Activated naive CD4-positive, alpha-beta T cell (primary cell): Measurements from ENCODE around the gene EEF1G.
A peak's percentile ranks its signal among the peaks of the same experiment; 100 is the strongest.
"Not testable (repeated sequence)": the region's sequence is repeated elsewhere in the genome, so short reads cannot be mapped to it uniquely, and the experiment has no call there.

Source experiments
- DNase-seq, 4 experiments: peaks; one replicate each; lab custom pipeline; 2025; lab: John Stamatoyannopoulos, UW

Gene EEF1G

DNA sequence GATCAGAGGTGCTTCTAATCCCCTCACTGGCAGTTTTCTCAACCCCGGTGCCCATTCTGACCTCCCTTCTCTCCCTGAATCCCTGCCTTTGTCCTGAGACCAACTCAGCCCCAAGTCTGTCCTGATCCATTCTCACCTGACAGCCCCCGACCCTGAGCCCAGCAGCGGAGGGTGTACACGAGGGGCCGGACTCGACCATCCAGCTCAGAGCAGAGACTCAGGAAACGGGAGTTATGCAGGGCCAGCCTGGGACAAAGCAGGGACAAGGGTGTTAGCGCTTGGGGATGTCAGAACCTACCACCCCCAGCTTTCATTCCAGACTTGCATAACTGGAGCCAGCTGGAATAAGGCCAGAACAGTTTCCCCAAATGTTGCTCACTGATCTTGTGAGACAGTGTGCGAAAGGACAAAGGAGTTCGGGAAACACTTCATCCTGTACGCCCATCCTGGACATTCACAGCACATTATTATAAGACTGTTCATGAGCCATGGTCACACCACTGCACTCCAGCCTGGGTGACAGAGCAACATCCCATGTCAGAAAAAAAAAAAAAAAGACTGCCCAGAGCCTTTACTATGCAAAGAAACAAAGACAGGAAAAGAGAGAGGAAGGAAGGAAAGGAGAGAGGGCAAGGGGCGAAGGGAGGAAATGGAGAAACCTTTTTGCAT lies 3.5 kb upstream of the EEF1G start:
- no peak for DNase-seq

DNA sequence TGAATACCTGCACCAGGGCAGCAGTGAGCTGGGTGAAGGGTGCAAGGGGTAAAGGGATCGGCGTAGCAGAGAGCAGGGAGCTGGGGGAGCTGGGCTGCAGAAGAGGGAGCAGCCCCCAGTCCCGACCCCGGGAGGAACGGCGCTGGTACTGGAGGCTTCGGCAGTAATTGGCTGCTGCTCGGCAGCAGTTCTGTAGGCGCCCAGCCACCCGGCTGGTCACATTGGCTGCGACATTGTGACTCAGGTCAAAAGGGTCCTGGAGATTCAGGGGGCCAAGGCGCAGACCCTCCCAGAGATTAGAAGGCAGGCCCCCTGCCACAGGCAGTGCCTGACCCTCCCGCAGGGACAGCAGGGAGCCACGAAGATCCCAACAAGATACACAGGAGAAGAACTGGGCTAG lies 2.1 kb upstream of the EEF1G start:
- no peak for DNase-seq

DNA sequence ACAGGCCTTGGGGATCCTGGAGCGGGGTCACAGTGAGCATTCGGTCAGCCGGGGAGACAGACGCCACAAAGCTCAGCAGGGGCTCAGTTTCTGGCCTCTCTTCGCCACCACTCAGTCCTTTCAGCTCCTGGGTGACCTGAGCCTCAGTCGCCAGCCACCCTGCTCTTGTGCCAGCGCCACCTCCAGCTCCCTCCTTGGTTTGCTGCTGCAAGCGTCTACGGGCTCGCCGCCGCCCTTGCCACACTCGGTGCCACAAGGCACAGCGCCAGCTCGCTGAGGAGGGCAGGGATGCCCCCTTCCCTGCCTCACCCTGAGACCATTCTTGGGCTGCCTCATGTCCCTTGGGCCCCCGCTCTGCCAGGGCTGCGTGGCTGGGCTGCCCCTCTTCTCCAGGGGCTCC lies 1.5 kb upstream of the EEF1G start:
- no peak for DNase-seq

DNA sequence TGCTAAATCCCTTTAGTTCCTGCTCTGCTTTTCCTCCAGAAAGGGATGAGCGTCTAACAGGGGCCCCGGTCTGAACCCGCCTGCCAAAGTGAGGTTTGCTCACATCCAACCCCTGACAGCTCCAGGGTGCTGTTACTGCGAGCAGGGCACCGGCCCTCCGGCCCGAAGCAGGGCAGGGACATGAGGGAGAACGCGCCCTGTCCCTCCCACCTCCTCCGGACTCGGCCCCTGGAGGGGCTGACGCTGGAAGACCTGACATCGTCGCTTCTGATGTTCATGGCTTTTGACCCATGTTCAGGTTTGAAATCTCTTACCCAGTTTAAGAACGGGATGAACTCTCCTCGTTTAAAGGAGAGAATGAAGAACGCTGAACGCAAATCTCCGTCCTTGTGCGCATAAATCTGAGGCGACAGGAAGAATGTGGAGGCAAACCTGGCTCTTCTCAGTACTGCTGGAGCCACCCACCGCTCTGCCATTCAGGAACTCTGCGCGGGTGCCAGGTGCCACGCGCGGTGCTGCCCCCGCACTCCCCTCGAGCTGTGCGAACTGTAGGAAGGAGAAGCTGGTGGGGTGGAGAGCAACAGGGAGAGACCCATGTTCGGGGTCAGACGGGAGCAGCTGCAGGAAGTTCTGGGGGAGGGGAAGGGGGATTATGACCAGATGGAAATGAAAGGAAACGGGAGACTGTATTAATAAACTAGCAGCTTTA lies 826 bp upstream of the EEF1G start:
- DNase-seq: no peak

DNA sequence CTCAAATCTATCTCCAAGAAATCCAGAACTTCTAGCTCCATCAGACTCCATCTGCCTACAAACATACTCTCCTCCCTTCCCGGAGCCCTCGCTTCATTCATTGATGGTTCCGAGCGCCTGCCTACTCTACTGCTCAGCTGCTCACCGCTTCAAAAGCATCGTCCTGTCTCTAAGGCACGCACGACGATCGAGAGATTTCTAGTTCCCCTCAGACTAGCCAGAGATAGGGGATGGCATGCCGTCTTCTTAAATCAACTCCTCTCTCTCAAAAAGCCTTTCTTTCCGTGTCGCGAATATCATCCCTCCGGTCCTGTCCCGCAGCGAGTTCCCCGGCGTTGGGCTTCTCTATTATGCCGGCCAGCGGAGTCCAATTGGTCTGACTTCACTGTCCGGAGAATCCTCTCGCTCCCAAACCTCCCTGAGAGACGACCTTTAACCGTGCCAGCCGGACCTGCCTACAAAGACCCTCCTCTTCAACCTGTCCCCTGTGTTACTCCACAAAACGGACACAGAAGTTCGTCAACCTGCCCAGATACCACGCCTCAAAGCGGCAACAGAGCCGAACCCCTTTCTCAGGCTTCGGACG lies 592 bp downstream of the EEF1G start:
- DNase-seq: no peak

DNA sequence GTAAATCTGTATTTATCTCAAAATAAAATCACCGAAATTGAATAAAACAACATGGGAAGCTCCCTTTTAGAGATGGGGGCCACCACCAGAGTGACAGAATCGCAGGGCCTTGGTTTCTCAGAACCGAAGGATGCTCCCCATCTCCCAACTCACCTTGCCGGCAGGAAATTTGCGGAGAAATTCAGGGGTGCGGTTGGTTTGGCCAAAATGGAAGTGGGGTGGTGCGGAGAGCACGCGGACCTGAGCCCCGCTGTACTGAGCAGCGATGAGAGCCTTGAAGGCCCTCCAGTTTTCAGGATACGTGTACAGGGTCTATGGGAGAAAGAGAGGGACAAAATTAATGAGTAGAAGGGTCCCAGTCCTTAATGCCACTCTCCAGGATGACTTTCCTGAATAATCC lies 1.3 kb downstream of the EEF1G start:
- DNase-seq: no peak

DNA sequence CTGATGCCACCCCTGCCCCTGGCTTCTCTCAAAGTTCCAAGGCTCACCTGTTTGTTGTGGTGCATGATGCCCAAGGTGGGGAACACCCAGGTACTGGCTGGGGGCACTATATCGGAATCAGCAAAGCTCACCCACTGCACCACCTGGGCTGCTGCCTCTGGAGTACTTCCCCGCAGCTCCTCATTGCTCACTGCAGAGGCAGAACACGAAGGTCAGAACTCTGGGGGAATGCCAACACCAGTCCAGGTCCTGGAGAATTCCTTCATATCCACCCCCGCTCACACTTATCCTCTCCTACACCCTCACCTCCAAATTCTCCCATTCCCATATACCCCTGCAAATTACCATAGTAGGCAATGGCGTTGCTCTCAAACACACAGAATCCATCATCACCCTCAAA lies 2.2 kb downstream of the EEF1G start:
- DNase-seq: not testable (repeated sequence)

DNA sequence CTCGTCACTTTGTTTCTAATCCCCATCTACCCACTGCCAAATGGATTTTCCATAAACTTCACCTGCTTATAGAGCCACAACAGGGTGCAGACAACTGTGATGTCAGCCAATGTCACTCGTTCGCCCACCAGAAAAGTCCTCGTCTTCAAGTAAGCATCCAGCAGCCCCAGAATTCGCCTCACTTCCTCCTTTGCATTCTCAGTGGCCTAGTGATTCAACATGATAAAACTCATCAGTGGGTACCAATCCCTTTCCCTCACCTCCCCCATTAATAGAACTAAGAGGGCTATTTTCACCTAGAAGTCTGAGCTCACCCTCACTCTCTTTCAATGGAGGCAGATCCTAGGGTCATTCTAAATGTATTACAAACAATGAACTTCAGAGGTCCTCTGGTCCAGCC lies 2.8 kb downstream of the EEF1G start:
- not testable (repeated sequence) for DNase-seq

DNA sequence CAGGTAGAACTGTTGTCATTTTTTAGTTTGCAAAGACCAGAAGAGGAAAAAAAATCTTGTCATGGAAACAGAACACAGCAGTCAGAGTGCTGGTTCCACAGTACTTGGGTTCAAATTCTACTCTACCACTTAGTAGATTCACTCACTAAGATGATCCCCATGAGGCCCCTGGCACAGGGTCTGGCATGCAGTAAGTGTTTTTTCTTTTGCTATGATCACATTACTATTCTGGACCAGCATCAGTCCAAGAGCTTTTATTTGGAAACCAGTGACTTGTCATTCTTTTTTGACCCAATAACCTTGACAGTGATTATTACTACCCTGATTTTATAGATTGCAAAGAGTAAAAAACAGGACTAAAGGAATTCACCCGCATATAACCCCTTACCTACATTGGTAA lies 4.1 kb downstream of the EEF1G start:
- no peak for DNase-seq

DNA sequence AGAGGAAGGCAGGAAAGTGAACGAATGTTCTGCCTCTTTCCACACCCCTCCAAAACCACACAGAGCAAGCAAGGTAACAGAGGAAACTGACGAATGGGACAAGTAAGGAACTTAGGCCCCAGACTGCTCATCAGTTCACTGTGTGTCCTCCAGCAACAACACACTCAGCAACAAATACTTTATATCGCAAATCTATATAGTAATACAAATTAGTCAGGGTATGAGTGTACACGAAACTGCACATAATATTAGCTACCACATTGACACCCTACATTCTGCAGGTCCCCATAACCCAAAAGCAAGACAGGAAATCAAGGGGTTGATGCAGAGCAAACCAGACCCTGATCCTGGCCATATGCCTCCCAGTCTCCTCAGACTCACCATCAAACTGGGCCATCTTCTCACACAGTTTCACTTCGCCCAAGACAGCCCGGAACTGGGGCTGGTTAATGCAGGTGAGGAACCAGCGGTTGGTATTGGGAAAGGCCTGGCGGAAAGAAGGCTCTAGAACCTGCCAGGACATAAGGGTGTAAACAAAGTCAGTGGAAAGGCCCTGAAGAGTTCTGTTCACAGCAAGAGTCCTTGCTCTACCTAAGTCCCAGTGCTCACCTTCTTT lies 6.6 kb downstream of the EEF1G start:
- DNase-seq: no peak

DNA sequence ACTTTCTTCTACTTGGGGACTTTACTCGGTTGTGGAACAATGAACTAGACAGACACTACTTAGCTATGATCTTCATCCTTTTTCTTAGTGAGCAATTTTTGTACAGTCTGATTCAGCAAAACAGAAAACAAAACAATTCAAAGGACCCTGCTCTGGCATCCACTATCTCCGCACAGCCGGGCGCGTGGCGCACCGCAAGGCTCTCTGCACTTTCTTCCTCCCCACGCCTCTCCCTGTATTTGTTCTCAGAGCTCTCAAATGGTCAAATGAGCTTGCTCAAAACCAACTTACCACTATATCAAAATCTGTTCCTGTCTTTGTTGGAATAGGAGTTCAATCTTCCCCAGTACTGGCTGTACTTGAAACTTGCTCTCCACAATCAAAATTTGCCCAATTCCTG lies 7.4 kb downstream of the EEF1G start:
- no peak for DNase-seq

DNA sequence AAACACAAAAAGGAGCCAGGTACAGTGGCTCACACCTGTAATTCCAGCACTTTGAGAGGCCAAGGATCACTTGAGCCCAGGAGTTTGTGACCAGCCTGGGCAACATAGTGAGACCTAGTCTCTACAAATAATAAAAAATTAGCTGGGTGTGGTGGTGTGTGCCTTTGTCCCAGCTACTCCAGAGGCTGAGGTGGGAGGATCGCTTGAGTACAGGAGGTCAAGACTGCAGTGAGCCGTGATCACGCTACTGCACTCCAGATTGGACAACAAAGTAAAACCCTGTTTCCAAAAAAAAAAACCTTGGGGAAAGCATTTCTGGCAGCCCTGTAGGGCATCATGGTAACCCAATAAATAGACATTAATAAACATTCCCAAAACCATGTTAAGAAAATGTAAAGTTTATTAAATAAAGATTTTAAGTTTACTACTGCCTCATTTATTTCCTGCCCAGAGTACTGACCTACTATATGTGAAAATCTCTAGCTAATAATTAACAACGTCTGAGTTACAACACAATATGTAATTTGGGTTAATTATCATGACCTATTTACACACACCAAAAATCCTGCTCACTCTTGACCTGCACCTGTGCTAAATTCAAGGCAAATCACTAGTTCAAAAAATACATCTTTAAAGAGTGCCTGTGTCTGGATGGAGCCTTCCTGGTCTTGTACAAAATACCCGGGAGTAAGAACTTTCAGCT lies 8.4 kb downstream of the EEF1G start:
- no peak for DNase-seq

DNA sequence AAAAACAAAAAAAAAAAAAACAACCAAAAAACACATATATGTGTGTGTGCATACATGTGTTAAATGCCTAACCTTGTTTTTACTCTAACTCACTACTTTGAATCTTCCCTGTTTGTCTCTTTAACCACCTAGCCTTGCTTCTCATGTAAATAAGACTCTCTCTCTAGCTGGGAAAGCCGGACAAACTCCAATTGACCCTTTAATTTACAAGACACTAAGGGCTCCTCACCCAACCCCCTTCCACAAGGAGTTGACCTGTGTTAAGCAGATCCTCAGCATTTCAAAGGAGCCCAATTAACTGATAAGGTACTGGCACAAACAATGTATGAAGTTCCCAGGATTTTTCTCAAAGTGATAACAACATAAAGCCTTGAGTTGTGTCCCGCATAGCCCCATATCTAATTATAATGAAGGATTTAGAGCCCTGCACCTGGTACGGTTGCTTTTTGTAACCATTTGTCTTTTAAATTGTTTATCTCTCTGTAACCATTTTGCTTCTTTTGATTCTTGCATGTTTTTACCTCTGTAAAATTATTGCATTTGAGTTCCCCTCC lies 11.9 kb downstream of the EEF1G start:
- not testable (repeated sequence) for DNase-seq

DNA sequence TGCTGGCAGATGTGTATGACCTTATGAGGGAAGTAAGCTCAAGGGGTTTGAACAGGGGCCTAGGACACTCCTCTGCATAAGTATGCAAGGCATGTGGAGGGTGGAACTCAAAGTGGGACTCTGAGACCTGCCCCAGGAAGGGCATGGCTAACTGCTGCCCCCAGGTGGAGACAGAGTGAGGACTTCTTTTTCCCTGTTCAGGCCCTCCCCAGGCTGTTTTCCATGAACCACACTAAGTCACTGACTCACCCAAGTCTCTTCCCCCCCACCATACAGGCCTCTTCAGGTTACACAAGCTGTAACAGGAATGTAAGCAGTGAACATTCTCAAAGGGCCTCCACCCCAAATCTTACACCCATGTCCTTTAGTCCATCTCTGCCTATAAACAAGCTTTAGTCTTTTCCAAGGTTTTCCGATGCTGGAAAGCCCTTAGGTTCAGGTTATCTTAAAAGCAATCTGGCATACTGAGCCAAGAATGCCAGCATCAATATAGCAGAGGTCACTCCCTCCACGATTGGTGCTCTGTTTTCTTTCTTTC lies 13.1 kb downstream of the EEF1G start:
- DNase-seq: peak; percentile 26 to 56 (median 42)

DNA sequence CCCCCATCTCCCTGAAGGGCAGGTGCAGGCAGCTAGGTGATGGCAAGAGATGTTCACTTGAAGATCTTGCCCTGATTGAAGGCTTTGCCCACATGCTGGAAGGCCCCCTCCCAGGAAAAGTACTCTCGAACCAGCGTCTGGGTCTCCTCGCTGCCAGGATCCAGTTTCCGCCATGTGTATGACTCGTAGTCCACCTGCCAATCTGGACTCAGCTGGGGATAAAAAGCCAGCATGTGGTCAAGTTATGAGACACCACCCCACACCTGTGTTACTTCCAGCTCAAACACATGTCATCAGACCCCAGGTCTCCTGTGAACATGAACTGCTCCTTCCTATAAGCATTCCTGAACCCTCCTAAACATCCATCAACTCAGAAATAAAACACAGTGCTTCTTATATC lies 14.1 kb downstream of the EEF1G start:
- not testable (repeated sequence) for DNase-seq

DNA sequence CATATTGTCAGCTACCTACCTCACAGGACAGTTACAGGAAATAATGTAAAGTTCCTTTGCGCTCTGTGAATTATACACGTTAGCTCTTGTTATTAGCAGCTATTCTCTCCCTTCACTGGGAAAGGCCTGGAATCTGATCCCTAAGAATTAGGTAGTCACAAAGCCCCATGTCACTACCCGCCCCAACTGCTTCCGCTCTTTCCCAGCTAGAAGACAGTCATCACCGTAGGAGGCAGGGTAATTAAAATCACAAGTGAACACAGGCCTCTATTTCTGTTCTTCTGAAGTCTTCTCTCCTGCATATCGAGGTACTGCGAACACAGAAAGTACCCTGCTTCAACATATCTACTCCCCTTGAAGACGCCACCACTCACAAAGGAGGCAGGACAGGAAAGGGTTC lies 14.5 kb downstream of the EEF1G start:
- DNase-seq: no peak

DNA sequence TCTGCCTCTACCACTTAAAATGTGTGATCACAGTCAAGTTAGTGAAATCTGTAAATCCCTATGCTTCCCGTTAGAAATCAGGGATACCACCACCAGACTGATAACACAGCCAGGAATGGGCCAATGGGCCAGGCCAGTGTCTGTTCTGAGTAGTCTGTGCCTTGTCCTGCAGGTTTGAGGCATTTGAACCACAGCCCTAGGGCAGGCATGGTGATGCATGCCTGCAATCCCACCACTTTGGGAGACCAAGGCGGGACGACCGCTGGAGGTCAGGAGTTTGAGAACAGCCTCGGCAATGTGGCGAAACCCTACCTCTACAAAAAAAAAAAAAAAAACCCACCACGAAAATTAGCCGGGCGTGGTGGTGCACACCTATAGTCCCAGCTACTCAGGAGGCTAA lies 15.0 kb downstream of the EEF1G start:
- no peak for DNase-seq

DNA sequence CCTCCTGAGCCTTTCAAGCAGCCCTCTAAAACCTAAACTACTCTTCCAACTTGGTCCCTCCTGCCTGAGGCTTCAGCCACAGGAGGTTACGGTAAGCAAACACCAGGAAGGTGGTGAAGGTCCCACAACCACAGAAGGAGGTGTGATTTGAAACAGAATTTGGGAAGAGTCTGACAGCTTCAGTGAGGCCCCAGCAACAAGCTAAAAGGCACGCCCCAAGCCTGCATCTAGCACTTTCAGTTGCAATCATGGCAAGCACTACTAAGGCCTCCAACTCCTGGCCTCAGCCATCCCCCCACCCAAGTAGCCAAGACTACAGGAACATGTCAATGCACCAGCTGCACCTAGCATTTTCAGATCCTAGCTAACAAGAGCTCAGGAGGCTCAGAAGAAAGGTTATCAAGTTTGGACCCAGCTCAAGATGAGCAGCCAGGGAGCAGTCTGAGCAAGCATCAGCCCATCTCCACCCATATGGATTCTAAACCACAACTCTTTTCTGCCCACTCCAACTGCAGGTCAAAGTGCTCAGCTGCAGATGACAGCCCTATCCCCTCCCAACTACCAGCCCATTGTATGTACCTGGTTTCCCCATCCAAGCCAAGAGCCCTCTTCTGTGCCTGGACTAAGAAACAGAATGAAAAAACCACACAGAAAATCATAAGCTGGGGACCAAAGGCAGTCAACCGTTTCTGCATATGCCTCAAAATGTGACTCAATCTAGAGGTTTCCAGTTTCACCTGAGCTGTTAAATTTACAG lies 16.6 kb downstream of the EEF1G start:
- peak in 1 of 4 experiments; percentile 24 for DNase-seq

DNA sequence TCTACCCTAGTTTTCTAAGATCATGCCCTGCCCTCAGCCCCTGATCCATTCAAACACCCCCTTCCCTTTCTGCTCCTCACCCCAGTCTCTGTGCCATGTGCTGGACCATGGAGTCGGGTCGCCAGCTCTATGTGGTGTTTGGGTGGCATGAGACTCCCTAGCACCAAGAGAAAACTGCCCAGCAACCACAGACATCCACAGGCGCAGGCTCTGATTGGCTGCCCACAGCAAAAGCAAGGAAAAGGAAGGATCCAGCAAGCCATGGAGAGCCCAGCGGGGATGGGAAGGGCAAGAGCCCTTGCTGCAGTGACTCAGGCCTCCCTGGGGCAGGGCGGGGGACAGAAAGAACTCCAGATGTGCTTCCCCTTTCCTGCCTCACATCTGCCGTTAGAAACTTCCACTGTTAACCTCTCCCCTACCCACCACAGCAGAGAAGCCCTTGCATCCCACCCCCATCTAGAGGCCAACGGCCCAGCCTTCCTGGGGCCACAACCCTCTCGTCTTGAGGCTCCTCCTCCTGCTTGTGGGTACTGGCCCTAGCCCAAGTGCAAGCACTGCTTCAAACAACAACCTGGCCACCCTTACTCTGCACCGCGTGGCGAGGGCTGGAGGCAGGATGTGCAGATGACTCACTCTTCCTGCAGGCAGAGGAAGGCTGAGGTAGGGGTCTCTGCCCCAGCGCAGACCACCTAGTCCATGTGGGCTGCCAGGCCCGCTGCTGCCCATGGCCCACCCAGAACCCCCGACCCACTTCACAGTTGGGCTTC lies 17.4 kb downstream of the EEF1G start:
- peak in 2 of 4 experiments; percentile 64 to 73 for DNase-seq

DNA sequence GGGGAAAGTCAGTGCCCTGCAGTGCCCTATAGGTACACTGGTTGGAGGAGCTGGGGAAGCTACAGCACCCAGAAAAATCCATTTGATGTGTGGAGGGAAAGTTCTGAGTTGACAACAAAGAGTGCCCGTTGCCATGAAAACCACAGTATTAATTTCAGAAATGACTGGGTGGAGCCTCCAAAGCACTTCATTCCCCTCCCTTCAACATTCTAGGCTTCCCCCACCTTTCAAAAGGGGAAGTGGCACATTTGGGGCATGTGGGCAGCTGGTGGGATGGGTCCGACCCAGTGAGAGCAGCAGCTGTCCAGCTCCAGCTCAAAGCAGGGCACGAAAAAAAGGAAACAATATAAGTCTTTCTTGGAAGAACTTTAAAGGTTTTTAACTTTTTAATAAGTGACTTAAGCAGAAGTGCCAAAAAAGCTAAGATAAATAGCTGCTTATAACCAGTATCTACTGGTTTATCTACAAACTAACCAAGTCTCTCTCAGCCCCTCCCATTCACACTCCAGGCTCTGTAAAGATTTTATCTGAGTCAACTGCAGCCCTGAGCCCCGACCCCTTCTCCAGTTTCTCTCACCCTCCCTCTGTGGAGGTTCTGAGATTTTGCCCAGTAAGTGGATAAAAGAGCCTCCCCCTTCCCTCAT lies 18.1 kb downstream of the EEF1G start:
- DNase-seq: peak in 1 of 4 experiments; percentile 25
